ENCODE results near the gene FBXL16.
A peak's percentile ranks its signal among the peaks of the same experiment; 100 is the strongest.

The FBXL16 gene

DNA sequence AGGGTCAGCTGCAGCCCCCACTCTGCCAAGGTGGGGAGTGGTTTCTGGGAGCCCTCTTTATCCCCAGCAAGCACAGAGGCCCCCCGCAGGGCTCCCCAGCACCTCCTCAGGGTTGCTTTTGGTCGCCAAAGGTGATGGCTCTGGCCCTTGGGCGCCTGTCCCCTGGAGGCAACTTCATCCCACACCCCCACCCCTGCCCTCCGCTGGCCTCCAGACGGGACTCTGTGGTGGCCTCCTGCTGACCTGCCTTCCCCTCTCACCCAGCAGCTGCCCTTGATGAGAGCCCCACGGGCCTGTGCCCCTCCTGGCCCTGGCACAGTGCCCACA lies 45.5 kb downstream of the FBXL16 start:
- no peak for DNase-seq

DNA sequence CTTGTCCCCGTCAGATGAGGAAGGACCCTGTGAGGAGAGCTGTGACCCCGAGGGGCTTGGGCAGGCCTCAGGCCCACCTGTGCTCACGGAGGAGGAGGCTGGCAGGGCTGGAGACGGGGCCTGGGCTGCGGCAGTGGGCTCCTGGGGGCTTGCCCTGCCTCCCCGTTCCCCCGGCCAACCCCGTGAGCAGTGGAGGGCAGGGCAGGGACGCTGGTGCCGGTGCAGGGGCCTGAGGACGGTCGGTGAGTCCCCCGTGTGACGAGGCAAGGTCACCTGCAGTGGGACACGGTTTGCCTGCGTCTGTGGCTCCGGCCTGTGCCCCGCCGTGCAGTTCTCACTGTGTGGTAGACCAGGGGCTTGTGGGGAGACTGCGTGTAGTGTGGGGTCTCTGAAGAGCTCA lies 46.0 kb downstream of the FBXL16 start:
- no peak for DNase-seq

DNA sequence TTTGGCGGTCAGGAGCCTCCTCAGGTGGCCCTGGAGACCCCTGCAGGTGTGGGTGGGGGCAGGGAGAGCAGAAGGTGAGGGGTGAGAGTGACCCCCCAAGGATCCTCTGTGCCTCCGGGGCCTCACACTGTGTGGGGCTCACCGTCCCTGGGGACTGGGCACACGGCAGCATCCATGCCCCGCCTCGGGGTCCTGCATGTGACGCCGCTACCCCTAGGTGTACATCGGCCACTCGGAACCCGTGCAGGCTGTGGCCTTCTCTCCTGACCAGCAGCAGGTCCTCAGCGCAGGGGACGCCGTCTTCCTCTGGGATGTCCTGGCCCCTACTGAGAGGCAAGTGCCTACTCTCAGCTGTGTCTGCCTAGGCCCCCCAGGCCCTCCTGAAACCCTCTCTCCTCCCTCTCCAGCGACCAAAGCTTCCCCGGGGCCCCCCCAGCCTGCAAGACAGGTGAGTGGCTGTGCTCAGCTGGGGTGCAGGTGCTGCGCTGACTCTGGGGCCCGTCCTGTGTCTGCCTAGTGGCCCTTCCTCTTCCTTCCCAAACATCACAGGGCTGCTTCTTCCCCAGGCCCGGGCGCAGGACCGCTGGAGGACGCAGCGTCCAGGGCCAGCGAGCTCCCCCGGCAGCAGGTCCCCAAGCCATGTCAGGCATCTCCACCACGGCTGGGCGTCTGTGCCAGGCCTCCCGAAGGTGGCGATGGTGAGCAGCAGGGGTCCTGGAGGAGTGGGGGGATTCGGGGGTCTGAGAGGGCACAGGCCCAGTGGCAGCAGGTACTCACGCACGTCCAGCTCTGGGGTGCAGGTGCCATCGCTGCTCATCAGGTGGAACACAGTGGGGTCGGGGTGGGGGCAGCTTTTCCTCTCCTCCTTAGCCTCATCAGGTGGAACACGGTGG lies 46.7 kb downstream of the FBXL16 start:
- DNase-seq: no peak

DNA sequence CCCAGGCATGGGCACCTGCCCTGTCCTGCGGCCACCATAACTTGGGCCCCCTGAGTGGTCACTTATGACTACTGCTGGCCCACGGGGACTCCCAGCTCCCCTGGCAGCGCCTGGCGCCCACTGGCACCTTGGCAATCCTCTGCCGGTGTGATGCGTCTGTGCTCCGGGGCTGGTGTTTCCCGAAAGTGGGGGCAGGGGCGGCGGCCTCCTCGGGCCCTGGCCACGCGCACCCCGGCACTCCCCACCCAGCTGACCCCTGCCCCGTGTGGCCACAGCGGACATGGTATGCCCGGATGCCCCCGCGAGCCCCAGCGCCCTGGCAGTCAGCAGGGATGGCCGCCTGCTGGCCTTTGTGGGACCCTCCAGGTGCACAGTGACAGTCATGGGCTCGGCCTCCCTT lies 48.1 kb downstream of the FBXL16 start:
- no peak for DNase-seq

DNA sequence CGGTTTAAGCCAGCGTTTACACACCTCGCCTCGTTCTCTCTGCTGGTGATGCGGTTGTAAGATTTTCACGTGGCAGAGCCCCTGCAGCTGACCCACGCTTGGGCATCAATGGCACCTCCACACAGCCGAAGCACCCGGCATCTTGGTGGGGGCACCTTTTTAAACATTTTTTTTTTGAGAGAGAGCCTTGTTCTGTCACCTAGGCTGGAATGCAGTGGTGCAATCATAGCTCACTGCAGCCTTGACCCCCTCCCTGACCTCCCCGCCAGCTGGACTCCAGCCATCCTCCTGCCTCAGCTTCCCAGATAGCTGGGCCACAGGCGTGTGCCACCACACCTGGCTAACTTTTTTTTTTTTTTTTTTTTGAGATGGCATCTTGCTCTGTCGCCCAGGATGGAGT lies 51.6 kb downstream of the FBXL16 start:
- DNase-seq: no peak

DNA sequence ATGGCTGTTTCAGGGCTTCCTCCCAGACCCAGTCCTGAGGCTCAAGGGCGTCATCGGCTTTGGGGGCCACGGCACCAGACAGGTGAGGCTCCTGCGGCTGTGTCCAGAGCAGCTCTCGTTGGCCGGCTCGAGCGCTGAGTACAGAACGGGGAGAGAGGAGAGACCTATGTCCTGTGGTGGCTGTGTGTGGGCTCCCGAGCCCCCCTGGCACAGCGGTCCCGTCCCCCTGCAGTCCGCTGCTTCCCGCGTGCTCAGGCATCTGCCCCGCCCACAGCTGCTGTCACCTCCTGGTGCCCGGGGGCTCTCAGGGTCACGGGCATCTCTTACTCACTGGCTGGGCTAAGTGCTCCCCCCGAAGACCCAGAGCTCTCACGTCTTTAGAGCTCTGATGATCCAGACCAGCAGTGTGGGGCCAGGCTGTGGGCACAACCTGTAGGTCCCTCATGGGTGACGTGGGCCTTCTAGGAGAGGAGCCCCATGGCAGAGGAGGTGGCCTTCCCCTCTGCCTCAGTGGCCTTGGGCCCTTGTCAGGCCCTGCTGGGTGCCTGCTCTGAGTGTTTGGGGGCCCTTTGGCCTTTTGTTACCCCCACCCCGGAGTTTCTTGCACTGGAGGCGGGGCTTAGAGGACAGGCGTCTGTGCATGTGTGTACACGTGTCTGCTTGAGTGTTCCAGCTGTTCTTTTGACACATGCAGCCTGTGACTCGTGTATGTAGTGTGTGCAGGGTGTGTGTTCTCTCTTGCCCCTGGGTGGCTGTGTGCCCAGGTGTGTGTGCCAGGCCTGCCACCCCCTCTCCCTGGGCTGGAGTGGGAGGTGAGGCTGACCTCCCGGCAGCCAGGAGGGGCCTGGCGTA lies 52.9 kb downstream of the FBXL16 start:
- no peak for DNase-seq

DNA sequence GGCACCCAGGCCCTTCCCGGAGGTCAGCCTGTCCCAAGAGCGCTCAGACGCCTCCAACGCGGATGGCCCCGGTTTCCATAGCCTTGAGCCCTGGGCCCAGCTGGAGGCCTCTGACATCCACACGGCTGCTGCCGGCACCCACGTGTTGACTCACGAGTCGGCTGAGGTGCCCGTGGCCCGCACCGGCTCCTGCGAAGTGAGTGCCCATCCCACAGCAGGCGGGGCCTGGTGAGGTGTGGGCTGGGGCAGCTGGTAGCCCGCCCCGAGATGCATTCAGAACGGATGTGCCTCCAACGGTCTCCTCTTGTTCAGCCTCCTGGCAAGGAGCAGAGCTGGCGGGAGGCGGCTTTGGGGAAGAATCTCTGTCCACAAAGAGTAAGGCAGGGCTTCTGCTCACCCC lies 53.8 kb downstream of the FBXL16 start:
- DNase-seq: no peak

DNA sequence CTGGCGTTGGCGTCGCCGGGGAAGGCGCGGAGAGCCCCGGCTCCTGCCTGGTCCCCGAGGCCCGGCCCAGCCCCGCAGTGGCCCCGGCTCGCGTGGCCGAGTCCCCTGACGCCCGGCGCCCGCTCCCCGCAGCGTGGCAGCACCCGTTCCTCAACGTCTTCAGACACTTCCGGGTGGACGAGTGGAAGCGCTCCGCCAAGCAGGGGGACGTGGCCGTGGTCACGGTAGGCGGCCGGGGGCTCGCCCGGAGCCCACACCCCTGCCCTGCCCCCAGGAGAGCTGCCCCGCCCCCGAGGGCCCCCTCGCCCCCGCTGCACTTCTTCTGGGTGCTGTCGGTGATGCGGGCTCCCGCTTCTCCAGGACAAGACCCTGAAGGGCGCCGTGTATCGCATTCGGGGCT lies 56.0 kb downstream of the FBXL16 start:
- no peak for DNase-seq

DNA sequence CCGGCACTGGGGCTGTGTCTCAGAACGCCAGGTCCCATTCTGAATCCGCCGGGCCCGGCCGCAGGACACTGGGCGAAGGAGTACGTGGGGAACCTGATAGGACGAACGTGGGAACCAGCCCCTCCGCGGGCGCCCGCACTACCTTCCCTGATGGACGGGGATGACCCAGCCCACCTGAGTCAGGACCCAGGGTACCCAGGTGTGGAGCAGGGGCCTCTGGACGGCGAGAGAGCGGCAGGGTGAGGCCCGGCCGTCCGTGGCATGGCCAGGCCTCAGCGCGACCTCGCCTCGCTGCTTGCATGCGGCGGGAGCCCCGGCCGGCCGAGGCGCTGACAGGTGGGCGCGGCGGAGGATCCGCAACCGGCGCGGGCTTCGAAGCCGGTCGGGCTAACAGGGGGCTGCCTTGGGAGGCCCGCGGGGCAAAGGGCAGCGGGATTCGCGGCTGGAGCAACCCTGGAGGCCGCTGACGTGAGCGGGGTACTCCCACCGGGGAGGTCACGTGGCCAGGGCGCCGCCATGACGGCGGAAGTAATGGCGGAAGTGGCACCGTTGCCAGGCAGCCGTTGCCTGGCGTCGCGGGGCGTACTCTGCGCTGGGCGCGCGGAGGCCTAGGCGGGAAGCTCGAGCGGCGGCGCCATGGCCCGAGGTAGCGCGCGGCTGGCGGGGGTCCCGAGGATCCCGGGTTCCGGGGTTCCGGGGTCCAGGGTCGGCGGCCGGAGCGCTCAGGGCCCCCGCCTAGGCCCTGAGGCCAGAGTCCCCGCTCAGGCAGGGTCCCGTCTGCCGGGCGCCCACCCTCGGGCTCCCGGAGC lies 56.6 kb downstream of the FBXL16 start, which contains the start of gene WDR90:
Gene WDR90, plus strand, starts transcription at position 585 of the 809 bp plus-strand sequence. Its CDS starts 52 bp downstream, at position 637.
- DNase-seq: peak; percentile 93

DNA sequence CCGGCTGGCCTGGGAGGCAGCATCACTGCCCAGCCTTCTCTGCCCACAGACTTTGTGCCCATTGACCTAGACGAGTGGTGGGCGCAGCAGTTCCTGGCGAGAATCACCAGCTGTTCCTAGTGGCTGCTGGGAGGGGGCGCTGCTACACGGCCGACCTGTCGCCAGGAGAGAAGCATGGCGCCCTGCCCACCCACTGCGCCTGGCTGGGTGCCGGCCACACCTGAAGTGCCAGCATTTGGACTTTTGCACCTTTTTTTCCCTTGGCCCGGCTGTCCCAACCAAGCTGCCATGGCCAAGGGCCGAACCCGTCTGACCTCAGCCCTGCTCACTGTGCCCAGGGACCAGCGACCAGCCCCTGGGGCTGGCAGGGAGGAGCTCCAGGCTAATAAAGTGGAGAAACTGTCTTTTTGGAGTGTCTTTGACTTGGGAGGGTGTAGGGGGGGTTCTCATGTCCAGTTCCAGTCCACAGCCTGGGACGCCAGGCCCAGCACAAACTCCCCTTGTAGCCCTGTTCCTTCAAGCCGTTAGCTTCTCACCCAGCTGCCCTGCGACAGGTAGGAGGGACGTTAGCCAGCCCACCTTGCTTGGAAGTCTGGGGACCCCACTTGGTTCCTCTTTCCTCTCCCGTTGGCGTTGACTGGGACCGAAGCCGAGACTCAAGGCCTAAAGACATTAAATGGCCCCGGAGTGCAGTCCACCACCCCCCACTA lies 57.4 kb downstream of the FBXL16 start:
- DNase-seq: no peak

DNA sequence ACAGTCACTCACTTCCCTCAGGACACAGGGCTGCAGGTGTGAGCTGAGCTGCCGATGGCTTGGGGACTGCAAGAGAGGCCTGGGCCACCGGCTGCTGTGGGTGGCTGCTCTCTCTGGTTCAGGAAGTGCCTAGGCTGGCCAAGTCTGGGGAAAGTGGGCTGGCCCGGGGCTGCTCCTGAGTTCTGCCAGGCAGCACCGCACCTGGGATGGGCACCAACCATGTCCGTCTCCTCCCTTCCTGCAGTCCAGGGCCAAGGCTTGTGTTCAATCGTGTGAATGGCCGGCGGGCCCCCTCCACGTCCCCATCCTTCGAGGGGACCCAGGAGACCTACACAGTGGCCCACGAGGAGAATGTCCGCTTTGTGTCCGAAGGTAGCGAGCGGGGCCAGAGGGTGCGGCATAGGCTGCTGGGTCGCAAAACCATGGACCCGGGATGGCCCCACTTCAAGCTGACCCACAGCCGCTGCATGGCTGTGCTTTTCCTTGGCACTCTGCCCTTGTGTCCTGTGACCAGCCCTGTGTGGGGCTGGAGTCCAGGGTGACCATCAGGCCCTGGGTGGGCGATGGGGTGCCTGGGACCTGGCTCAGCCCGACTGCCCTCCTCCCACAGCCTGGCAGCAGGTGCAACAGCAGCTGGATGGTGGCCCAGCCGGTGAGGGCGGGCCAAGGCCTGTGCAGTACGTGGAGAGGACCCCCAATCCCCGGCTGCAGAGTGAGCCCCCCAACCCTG lies 58.3 kb downstream of the FBXL16 start:
- DNase-seq: no peak

DNA sequence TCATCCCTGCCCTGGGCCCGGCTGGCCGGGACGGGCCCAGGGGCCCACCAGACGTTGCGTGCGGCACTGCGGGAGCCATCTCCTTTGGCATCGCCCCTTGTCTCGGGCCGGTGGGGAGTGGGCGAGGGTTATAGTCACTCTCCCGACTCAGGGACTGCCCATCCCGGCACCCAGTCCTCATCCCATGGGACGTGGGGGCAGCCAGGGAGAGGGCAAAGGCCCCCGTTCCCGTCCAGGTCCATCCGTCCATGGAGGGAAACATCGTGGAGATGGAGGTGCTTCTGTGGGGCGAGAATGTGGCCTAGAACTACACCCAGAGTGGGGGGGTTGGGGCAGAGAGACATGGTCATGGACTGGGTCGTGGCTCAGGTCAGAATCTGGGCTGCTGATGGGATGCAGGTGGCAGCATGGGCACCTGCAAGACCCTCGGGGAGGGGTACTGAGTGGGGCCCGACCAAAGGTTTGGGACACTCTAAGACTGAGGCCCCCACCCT lies 58.9 kb downstream of the FBXL16 start:
- DNase-seq: no peak

DNA sequence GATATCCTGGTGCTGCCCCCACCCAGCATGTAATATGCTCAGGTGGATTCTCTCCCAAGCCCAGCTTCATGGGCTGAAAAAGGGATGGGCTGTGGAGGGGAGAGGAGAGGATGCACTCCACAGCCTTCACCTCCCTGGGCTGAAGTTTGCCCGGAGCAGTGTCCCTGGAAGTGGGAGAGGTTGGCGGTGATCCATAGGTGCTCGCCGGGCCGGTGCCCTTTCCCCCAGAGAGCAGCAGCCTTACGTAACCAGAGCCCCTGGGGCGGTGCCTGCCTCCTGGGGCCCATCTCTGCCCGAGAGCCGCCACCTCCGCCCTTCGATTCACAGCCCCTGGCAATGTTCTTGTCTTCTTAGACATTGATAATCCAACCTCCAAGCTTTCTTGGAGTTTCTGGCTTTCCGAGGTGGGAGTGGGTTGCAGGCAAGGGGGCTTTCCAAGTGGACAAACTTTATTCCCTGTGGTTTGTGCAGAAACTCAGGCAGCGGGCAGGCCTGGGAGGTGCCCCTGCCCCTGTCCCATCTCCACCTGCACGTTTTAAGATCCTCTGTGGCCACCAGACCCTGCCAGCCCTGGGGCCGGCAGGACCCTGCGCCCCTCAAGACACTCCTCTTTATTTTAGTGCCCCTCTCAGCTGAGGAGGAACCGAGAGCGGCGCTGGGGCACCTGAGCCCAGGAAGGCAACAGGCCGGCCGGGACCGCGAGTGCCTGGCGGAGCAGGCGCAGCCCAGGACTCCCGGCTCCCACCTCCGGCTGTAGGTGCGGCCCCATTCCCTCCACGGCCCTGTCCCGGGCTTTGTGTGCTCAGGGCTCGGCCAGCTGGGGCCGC lies 59.5 kb downstream of the FBXL16 start:
- no peak for DNase-seq

DNA sequence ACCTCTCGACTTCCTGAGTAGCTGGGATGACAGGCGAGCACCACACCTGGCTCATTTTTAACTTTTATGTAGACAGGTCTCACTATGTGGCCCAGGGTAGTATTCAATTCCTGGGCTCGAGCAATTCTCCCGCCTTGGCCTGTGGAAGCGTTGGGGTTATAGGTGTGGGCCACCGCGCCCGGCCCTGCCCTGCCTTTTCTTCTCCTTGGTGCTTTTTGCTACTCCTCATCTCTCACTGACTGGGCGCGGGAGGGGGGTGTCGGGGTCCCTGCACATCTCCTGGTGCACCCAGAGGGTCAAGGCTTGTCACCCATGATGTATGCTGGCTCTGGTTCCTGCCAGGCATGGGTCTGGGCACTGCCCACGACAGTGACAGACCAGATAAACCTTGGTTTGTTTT lies 61.0 kb downstream of the FBXL16 start:
- no peak for DNase-seq

DNA sequence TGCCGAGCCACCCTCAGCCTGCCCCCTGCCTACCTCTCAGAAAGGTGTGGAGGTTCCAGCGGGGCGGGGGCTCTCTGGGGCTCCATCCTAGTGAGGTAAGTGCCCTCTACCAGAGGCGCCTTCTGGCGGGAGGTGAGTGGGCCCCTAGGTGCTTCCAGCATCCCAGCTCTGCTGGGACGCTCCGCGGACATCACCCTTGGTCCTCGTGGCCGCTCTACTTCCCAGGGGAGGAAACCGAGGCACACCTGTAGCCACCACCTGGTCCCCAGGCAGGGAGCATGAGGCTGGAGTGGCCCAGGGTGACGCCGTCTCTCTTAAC lies 62.6 kb downstream of the FBXL16 start:
- no peak for DNase-seq

Data from activated CD4-positive, CD25-positive, alpha-beta regulatory T cell treated with anti-CD3 and anti-CD28 coated beads, Interleukin-2, amount 50 U/mL, for 72 hours (primary cell).